H1 (cell line): ENCODE results near the gene TRIM27. TPM values are rescaled to one million over a fixed set of nuclear protein-coding genes. Genes with fewer than 3 reads are reported as not detected.

Source experiments
- ASH2L ChIP-seq: fragments of 200-600, 300-600 bp; sonication (generic); IDR thresholded peaks from one replicate; pipeline ENCODE4 v1.7.1; 2017; ENCODE audit warnings: low read length
- BACH1 ChIP-seq: IDR thresholded peaks from 2 replicates; pipeline ENCODE4 v1.6.1; 2012; ENCODE audit warnings: low read length, improper control_type of control experiment
- BRCA1 ChIP-seq: IDR thresholded peaks from 2 replicates; pipeline ENCODE4 v1.6.1; 2012; ENCODE audit warnings: low read depth, low read length, improper control_type of control experiment
- CEBPB ChIP-seq: IDR thresholded peaks from 2 replicates; pipeline ENCODE4 v1.6.1; 2012; ENCODE audit warnings: low read depth, low read length
- CREB1 ChIP-seq: IDR thresholded peaks from 2 replicates; pipeline ENCODE4 v1.6.1; 2012; ENCODE audit warnings: inconsistent platforms
- CTBP2 ChIP-seq: IDR thresholded peaks from 2 replicates; pipeline ENCODE4 v1.7.0; 2011; ENCODE audit warnings: borderline replicate concordance, mild to moderate bottlenecking, moderate library complexity, mixed read lengths, low read length; ENCODE audit not compliant: insufficient read depth, insufficient read length
- EP300 ChIP-seq, 2 experiments: IDR thresholded peaks; 1 replicate in 1 of 2; 2 replicates in 1 of 2; pipeline ENCODE4 v1.6.1; 2011 to 2012; ENCODE audit warnings: low read depth in 2 of 2, low read length in 2 of 2, mild to moderate bottlenecking in 2 of 2, borderline replicate concordance in 1 of 2, inconsistent platforms in 1 of 2, moderate library complexity in 1 of 2
- EZH2 ChIP-seq: fragments of 200-600 bp; sonication (generic); IDR thresholded peaks from 2 replicates; pipeline ENCODE4 v1.7.1; 2012; ENCODE audit warnings: low read depth, mild to moderate bottlenecking, moderate library complexity, low read length, inconsistent platforms; ENCODE audit not compliant: severe bottlenecking
- HDAC6 ChIP-seq: IDR thresholded peaks from one replicate; pipeline ENCODE4 v1.7.1; 2012; ENCODE audit warnings: low read depth, mild to moderate bottlenecking, inconsistent platforms, low read length, moderate library complexity
- POU5F1 ChIP-seq: IDR thresholded peaks from 2 replicates; pipeline ENCODE4 v1.6.1; 2011; ENCODE audit warnings: low read depth, mild to moderate bottlenecking, low read length, moderate library complexity
- RAD21 ChIP-seq, 2 experiments: IDR thresholded peaks in 1 of 2; conservative IDR thresholded peaks in 1 of 2; 2 replicates each; pipeline ENCODE4 v1.6.1; 2011; ENCODE audit warnings: low read depth in 2 of 2, low read length in 2 of 2, improper control_type of control experiment in 1 of 2, inconsistent platforms in 1 of 2, mild to moderate bottlenecking in 1 of 2, moderate library complexity in 1 of 2
- SAP30 ChIP-seq: fragments of 300-600 bp; sonication (generic); IDR thresholded peaks from 2 replicates; pipeline ENCODE4 v1.7.1; 2012; ENCODE audit warnings: low read length, moderate library complexity, mild to moderate bottlenecking, inconsistent platforms; ENCODE audit not compliant: insufficient read depth, insufficient replicate concordance
- SIX5 ChIP-seq: IDR thresholded peaks from 2 replicates; pipeline ENCODE4 v1.6.1; 2011; ENCODE audit warnings: mild to moderate bottlenecking, low read depth, low read length
- SP4 ChIP-seq: IDR thresholded peaks from 2 replicates; pipeline ENCODE4 v1.6.1; 2012; ENCODE audit warnings: low read length, inconsistent platforms
- SRF ChIP-seq: IDR thresholded peaks from 2 replicates; pipeline ENCODE4 v1.6.1; 2011; ENCODE audit warnings: mild to moderate bottlenecking, low read depth, low read length, moderate library complexity
- SUZ12 ChIP-seq: fragments of 200-600 bp; sonication (generic); IDR thresholded peaks from 2 replicates; pipeline ENCODE4 v1.6.1; 2012; ENCODE audit warnings: mild to moderate bottlenecking, inconsistent platforms, low read length, moderate library complexity, mixed read lengths
- TAF1 ChIP-seq: IDR thresholded peaks from 2 replicates; pipeline ENCODE4 v1.6.1; 2011; ENCODE audit warnings: mild to moderate bottlenecking, low read depth, low read length
- TCF12 ChIP-seq: IDR thresholded peaks from 2 replicates; pipeline ENCODE4 v1.6.1; 2011; ENCODE audit warnings: low read depth, mild to moderate bottlenecking, low read length
- TEAD4 ChIP-seq: IDR thresholded peaks from 2 replicates; pipeline ENCODE4 v1.6.1; 2012; ENCODE audit warnings: low read depth, low read length, inconsistent platforms, mixed read lengths
- polyA plus RNA-seq, 7 experiments: library from polyadenylated mRNA; depleted of rRNA in 3 of 7; stranded (reverse) in 5 of 7; unstranded in 2 of 7; fragments of >200 nt in 5 of 7; fragments of 200-250 nt in 2 of 7; gene quantifications; 1 replicate in 5 of 7; 2 replicates in 1 of 7; 4 replicates in 1 of 7; pipeline versions ENCODE4 v1.2.1 to v1.2.3, GENCODE V29; 2011 to 2013; ENCODE audit warnings: missing spikeins in 2 of 7, mixed read lengths in 2 of 7
- total RNA-seq: library from RNA; stranded (reverse); fragmentation: NEBNext Ultra II Directional; extraction: Animal tissue kit (Norgen Biotek cat#: 25700); gene quantifications from 2 replicates; pipeline ENCODE4 v1.2.1, GENCODE V29; 2021
- TF ChIP-seq, protein P1 (sequence below), 3 experiments: IDR thresholded peaks; 1 replicate in 2 of 3; 2 replicates in 1 of 3; pipeline versions ENCODE4 v1.5.1 to v1.6.1; 2011; ENCODE audit warnings: low read length in 3 of 3, mild to moderate bottlenecking in 3 of 3, inconsistent platforms in 2 of 3, low read depth in 1 of 3, moderate library complexity in 1 of 3; ENCODE audit not compliant: insufficient read depth in 1 of 3; ENCODE audit errors: control extremely low read depth in 1 of 3
- TF ChIP-seq, protein P2 (sequence below): IDR thresholded peaks from 2 replicates; pipeline ENCODE4 v1.6.1; 2011; ENCODE audit warnings: low read depth, mild to moderate bottlenecking, low read length; ENCODE audit not compliant: insufficient read depth

The TRIM27 gene
- total and polyA plus RNA-seq, 2 of the 8 experiments (the other 6 are each of a cell fraction or from before 2014, with no cell fraction given) = 76.4 to 85.9 TPM

DNA sequence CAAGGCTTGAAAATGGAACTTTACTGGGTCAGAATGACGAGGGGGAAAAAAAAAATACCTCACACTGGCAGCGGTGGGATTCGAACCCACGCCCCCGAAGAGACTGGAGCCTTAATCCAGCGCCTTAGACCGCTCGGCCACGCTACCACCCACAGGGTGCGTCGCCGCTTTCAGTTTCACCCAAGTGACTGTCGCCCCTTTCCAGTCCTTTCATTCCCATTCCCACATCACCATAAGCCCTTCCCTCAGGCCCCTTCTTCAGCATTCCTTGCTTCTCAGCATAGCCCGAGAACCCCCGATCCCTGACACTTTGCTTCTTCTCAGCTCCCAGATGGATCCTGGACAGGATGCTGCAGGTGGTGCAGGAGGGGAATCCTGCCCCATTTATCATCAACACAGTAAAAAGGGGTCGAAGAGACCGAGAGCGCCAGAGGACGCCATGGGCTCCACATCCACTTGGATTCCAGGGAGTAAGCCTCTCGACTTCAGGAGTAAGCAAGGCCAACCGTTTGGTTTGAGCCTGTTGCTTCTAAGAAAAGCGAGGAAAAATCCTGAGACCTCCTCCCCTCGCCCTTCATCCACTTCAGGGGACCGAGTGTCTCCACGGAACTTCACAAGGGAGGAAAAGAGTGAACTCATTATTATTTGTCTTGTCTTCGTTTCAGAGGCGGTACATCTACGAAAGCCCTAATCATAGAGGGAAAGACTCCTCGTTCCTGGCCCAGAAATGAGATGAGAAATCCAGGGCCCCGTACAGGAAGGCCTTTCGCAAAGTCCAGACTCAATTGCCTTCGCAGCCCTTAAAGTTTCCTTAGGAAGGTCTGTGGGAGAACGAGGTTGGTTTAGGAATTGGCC is 20.0 kb upstream of the TRIM27 start (continued):
- TF ChIP-seq, protein P1, sequence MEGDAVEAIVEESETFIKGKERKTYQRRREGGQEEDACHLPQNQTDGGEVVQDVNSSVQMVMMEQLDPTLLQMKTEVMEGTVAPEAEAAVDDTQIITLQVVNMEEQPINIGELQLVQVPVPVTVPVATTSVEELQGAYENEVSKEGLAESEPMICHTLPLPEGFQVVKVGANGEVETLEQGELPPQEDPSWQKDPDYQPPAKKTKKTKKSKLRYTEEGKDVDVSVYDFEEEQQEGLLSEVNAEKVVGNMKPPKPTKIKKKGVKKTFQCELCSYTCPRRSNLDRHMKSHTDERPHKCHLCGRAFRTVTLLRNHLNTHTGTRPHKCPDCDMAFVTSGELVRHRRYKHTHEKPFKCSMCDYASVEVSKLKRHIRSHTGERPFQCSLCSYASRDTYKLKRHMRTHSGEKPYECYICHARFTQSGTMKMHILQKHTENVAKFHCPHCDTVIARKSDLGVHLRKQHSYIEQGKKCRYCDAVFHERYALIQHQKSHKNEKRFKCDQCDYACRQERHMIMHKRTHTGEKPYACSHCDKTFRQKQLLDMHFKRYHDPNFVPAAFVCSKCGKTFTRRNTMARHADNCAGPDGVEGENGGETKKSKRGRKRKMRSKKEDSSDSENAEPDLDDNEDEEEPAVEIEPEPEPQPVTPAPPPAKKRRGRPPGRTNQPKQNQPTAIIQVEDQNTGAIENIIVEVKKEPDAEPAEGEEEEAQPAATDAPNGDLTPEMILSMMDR (IDR thresholded peaks at IDR 0.05; ENCODE audit: control extremely low read depth in 1 of 3, insufficient read depth in 1 of 3, low read depth in 1 of 3, low read length in 3 of 3) = no peak
- no peak for TF ChIP-seq TCF12
- no peak for TF ChIP-seq SRF
- TF ChIP-seq EP300 (IDR thresholded peaks at IDR 0.05; ENCODE audit: borderline replicate concordance in 1 of 2, low read depth in 2 of 2, low read length in 2 of 2) = no peak
- TF ChIP-seq SIX5 = no peak
- TF ChIP-seq SAP30 = no peak
- no peak for TF ChIP-seq BRCA1
- TF ChIP-seq BACH1 = no peak
- TF ChIP-seq, protein P2, sequence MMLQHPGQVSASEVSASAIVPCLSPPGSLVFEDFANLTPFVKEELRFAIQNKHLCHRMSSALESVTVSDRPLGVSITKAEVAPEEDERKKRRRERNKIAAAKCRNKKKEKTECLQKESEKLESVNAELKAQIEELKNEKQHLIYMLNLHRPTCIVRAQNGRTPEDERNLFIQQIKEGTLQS = no peak
- TF ChIP-seq EZH2 = no peak
- TF ChIP-seq TAF1 = no peak
- no peak for TF ChIP-seq SP4
- no peak for TF ChIP-seq SUZ12
- peak; percentile 96 for TF ChIP-seq ASH2L
- peak; percentile 52; the same call in 1 of the 2 replicates for TF ChIP-seq CREB1
- no peak for TF ChIP-seq CTBP2
- TF ChIP-seq POU5F1 = no peak
- TF ChIP-seq RAD21 (IDR thresholded peaks at IDR 0.05 in 1 of 2, conservative IDR thresholded peaks at IDR 0.05 in 1 of 2; ENCODE audit: low read depth in 2 of 2, low read length in 2 of 2) = no peak
- TF ChIP-seq CEBPB = peak; percentile 28; the same call in 1 of the 2 replicates
- TF ChIP-seq TEAD4 = no peak
- no peak for TF ChIP-seq HDAC6
